Fibroblast of skin of abdomen (primary cell): Measurements from ENCODE around the gene INMT.

ENCODE experiments used
- DNase-seq: peaks from one replicate; pipeline ENCODE4 v3.0.0-alpha.2; 2013

INMT gene

GRCh38 chr7:30728591-30729100, 23.3 kb upstream of the INMT start:
- no peak for DNase-seq

- DNase-seq, result no peak
Observed at GRCh38 chr7:30729642-30730041, 22.3 kb upstream of the INMT start.

GRCh38 chr7:30730097-30730496, 21.8 kb upstream of the INMT start:
- DNase-seq, result no peak

GRCh38 chr7:30730996-30731395, 20.9 kb upstream of the INMT start:
- DNase-seq, result no peak

GRCh38 chr7:30731581-30731980, 20.4 kb upstream of the INMT start:
- no peak for DNase-seq

GRCh38 chr7:30732606-30733005, 19.3 kb upstream of the INMT start:
- no peak for DNase-seq

GRCh38 chr7:30733216-30733615, 18.7 kb upstream of the INMT start:
- no peak for DNase-seq

- DNase-seq, result no peak
Observed at GRCh38 chr7:30733691-30734090, 18.2 kb upstream of the INMT start.

- DNase-seq, result no peak
Observed at GRCh38 chr7:30734497-30734896, 17.4 kb upstream of the INMT start.

GRCh38 chr7:30735631-30736030, 16.3 kb upstream of the INMT start:
- DNase-seq, result no peak

GRCh38 chr7:30736291-30736690, 15.6 kb upstream of the INMT start:
- no peak for DNase-seq

- DNase-seq, result no peak
Observed at GRCh38 chr7:30738026-30738915, 13.7 kb upstream of the INMT start.

GRCh38 chr7:30739691-30740090, 12.2 kb upstream of the INMT start:
- DNase-seq, result no peak

- DNase-seq, result peak; percentile 41
Observed at GRCh38 chr7:30740417-30741181, 11.3 kb upstream of the INMT start.

GRCh38 chr7:30741289-30741688, 10.6 kb upstream of the INMT start:
- no peak for DNase-seq

GRCh38 chr7:30743371-30744074, 8.4 kb upstream of the INMT start:
- no peak for DNase-seq

GRCh38 chr7:30744075-30744417, 7.9 kb upstream of the INMT start:
- DNase-seq, result no peak

- DNase-seq, result no peak
Observed at GRCh38 chr7:30745261-30745941, 6.5 kb upstream of the INMT start.

GRCh38 chr7:30750010-30750409, 1.9 kb upstream of the INMT start:
- no peak for DNase-seq

- peak; percentile 70 for DNase-seq
Observed at GRCh38 chr7:30750683-30751650, 968 bp upstream of the INMT start.

- no peak for DNase-seq
Observed at GRCh38 chr7:30752484-30752883, 549 bp downstream of the INMT start.
